Measurements from ENCODE around the gene NMNAT2. TPM values are rescaled to one million over a fixed set of nuclear protein-coding genes. Genes with fewer than 3 reads are reported as not detected.
A peak's percentile ranks its signal among the peaks of the same experiment; 100 is the strongest.

Gene NMNAT2
- total RNA-seq, 1 donor from 2014 or later = 2.2 TPM

DNA sequence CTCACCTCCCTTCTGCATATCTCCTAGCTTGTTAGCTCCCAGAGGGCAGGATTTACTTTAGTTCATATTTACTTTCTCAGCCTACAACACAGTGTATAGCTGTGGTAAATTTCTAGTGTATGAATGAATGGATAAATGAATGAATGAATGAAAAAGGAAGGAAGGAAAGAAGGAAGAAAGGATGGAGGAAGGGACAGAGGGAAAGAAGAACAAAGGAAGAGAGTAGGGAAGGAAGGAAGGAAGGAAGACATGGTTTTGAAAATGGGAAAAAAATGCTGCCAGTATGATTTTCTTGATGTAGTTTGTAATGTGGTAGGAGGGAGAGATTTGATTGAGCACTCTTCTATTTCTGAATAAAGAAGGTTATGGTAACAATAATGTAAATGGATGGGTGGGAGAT is 185.1 kb downstream of the NMNAT2 start:
- Mint-ChIP-seq H3K4me1 (ENCODE audit: unreplicated experiment) (peaks cover 44% of the 10 kb centered on the region), H3K9me3 (ENCODE audit: unreplicated experiment) (no peaks in the 10 kb centered on the region), H3K4me3 (ENCODE audit: unreplicated experiment) (no peak overlapping the region), H3K36me3 (ENCODE audit: unreplicated experiment) (no peaks in the 10 kb centered on the region), H3K27ac (ENCODE audit: unreplicated experiment) (no peak overlapping the region), H3K27me3 (ENCODE audit: unreplicated experiment) (no peaks in the 10 kb centered on the region)
- DNase-seq (ENCODE audit: extremely low spot score, unreplicated experiment) = no peak
- TF ChIP-seq, protein P1, sequence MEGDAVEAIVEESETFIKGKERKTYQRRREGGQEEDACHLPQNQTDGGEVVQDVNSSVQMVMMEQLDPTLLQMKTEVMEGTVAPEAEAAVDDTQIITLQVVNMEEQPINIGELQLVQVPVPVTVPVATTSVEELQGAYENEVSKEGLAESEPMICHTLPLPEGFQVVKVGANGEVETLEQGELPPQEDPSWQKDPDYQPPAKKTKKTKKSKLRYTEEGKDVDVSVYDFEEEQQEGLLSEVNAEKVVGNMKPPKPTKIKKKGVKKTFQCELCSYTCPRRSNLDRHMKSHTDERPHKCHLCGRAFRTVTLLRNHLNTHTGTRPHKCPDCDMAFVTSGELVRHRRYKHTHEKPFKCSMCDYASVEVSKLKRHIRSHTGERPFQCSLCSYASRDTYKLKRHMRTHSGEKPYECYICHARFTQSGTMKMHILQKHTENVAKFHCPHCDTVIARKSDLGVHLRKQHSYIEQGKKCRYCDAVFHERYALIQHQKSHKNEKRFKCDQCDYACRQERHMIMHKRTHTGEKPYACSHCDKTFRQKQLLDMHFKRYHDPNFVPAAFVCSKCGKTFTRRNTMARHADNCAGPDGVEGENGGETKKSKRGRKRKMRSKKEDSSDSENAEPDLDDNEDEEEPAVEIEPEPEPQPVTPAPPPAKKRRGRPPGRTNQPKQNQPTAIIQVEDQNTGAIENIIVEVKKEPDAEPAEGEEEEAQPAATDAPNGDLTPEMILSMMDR (IDR thresholded peaks at IDR 0.05) = no peak

DNA sequence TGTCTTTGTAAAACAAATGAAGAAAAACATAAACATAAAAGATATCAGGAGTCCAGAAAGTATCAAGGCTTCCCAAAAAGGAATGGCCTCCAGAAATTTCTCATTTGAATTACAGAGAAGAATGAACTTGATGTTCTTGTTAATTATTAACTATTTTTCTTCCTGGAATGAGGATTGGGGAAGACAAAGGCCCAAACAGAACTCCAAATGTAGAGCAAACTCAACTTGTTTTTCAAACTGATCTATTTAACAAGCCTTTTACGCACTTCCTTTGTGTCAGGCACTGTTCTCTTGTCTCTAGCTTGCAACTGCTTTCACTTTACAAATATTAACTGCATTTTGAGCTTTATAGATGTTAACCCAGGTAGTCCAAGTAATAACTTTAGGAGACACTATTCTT is 186.6 kb downstream of the NMNAT2 start:
- H3K4me1 Mint-ChIP-seq (ENCODE audit: unreplicated experiment) = peaks cover 40% of the 10 kb centered on the region
- H3K4me3 Mint-ChIP-seq (ENCODE audit: unreplicated experiment) = no peak overlapping the region
- no peaks in the 10 kb centered on the region for H3K27me3 Mint-ChIP-seq (ENCODE audit: unreplicated experiment)
- TF ChIP-seq, protein P1 (IDR thresholded peaks at IDR 0.05) = no peak
- no peak for DNase-seq (ENCODE audit: extremely low spot score, unreplicated experiment)
- H3K27ac Mint-ChIP-seq (ENCODE audit: unreplicated experiment) = no peak overlapping the region
- no peaks in the 10 kb centered on the region for H3K36me3 Mint-ChIP-seq (ENCODE audit: unreplicated experiment)
- H3K9me3 Mint-ChIP-seq (ENCODE audit: unreplicated experiment) = no peaks in the 10 kb centered on the region

DNA sequence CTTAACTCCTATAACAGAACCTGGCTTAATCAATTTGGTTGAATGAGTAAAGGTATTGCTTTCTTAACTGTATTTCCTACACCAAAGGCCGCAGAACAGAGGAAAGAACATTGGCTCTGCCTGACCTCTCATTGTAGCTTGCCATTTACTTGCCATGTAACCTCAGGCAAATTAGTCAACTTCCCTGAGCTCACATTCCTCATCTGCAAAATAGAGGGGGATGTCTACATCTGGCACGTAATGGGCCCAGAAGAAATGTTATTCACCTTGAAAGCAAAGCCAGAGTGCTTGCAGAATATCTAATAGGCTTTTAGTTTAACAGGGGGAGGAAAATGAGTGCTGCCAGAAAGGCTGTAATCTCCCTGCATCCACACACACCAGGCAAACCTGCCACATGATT is 187.8 kb downstream of the NMNAT2 start:
- H3K4me1 Mint-ChIP-seq (ENCODE audit: unreplicated experiment) = peaks cover 34% of the 10 kb centered on the region
- H3K27me3 Mint-ChIP-seq (ENCODE audit: unreplicated experiment) = no peaks in the 10 kb centered on the region
- TF ChIP-seq, protein P1 (IDR thresholded peaks at IDR 0.05) = no peak
- no peak for DNase-seq (ENCODE audit: extremely low spot score, unreplicated experiment)
- H3K4me3 Mint-ChIP-seq (ENCODE audit: unreplicated experiment) = no peak overlapping the region
- H3K36me3 Mint-ChIP-seq (ENCODE audit: unreplicated experiment) = no peaks in the 10 kb centered on the region
- no peaks in the 10 kb centered on the region for H3K9me3 Mint-ChIP-seq (ENCODE audit: unreplicated experiment)
- H3K27ac Mint-ChIP-seq (ENCODE audit: unreplicated experiment) = no peak overlapping the region

DNA sequence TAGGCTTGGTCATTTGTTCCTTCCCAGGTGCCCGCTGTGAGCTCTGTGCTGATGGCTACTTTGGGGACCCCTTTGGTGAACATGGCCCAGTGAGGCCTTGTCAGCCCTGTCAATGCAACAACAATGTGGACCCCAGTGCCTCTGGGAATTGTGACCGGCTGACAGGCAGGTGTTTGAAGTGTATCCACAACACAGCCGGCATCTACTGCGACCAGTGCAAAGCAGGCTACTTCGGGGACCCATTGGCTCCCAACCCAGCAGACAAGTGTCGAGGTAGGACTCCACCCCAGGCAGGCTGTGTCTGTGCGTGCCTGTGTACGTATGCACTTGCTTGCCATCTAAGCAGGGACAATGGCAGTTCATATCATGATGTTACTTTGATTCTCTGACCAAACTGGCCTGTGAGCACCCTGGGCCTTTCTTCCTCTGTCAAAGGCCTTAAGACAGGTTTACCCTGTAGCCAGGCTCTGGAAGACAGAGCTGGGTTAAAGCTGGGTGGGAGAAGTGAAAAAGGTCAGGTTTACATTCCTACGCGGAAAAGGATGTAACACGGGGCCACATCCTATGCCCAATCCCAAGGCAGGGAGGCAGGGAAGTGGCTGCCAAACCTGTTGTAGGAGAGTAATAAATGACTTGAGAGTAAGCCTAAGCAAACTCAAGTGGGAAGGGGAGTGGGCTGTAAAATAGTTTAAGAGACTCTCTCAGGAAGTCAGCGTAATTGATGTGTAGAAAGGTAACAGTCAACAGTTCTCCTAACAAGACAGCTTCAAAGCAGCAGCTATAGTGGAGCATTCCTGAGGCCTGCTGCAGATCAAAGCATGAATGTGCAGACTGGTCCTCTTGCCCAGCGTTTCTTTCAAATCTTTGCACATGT is 189.6 kb downstream of the NMNAT2 start:
- H3K4me1 Mint-ChIP-seq (ENCODE audit: unreplicated experiment) = peaks cover 20% of the 10 kb centered on the region
- H3K4me3 Mint-ChIP-seq (ENCODE audit: unreplicated experiment) = no peak overlapping the region
- no peaks in the 10 kb centered on the region for H3K27me3 Mint-ChIP-seq (ENCODE audit: unreplicated experiment)
- TF ChIP-seq, protein P1 (IDR thresholded peaks at IDR 0.05) = no peak
- DNase-seq (ENCODE audit: extremely low spot score, unreplicated experiment) = peak; percentile 75
- H3K9me3 Mint-ChIP-seq (ENCODE audit: unreplicated experiment) = no peaks in the 10 kb centered on the region
- H3K36me3 Mint-ChIP-seq (ENCODE audit: unreplicated experiment) = no peaks in the 10 kb centered on the region
- no peak overlapping the region for H3K27ac Mint-ChIP-seq (ENCODE audit: unreplicated experiment)

GRCh38 chr1:183227422-183228346 is 190.5 kb downstream of the NMNAT2 start:
- H3K36me3 Mint-ChIP-seq (ENCODE audit: unreplicated experiment) = no peaks in the 10 kb centered on the region
- peaks cover 16% of the 10 kb centered on the region for H3K4me1 Mint-ChIP-seq (ENCODE audit: unreplicated experiment)
- TF ChIP-seq, protein P1 (IDR thresholded peaks at IDR 0.05) = peak; percentile 68
- DNase-seq (ENCODE audit: extremely low spot score, unreplicated experiment) = no peak
- H3K27ac Mint-ChIP-seq (ENCODE audit: unreplicated experiment) = no peak overlapping the region
- H3K4me3 Mint-ChIP-seq (ENCODE audit: unreplicated experiment) = no peak overlapping the region
- H3K9me3 Mint-ChIP-seq (ENCODE audit: unreplicated experiment) = no peaks in the 10 kb centered on the region
- no peaks in the 10 kb centered on the region for H3K27me3 Mint-ChIP-seq (ENCODE audit: unreplicated experiment)

All from osteocyte (in vitro differentiated cells).